Neural crest cell (in vitro differentiated cells): ENCODE measurements around the gene UBE2E1. TPM values are rescaled to one million over a fixed set of nuclear protein-coding genes. Genes with fewer than 3 reads are reported as not detected.

Source experiments
- DNase-seq: peaks from one replicate; pipeline ENCODE4 v3.0.0; 2021; ENCODE audit warnings: low read depth, mixed read lengths, low spot score
- H3K27ac Mint-ChIP-seq: one replicate; pipeline ENCODE4 v1.8.0; 2021; ENCODE audit warnings: mild to moderate bottlenecking, mixed read lengths; ENCODE audit not compliant: unreplicated experiment
- H3K27me3 Mint-ChIP-seq: 2 replicates; pipeline ENCODE4 v1.8.0; 2021; ENCODE audit warnings: low read depth, mild to moderate bottlenecking, mixed read lengths
- H3K36me3 Mint-ChIP-seq: 2 replicates; pipeline ENCODE4 v1.8.0; 2021; ENCODE audit warnings: low read depth, mild to moderate bottlenecking, mixed read lengths
- H3K4me1 Mint-ChIP-seq: 2 replicates; pipeline ENCODE4 v1.8.0; 2021; ENCODE audit warnings: mixed read lengths
- H3K4me3 Mint-ChIP-seq: one replicate; pipeline ENCODE4 v1.8.0; 2021; ENCODE audit warnings: mild to moderate bottlenecking, mixed read lengths
- H3K9me3 Mint-ChIP-seq: 2 replicates; pipeline ENCODE4 v1.8.0; 2021; ENCODE audit warnings: mixed read lengths
- total RNA-seq: library from RNA; stranded (reverse); gene quantifications from 2 replicates; pipeline ENCODE4 v1.2.1, GENCODE V29; 2021
- TF ChIP-seq, protein P1 (sequence below): fragments of 200-600 bp; sonication (generic); conservative IDR thresholded peaks from 2 replicates; pipeline ENCODE4 v1.5.0; 2021; ENCODE audit warnings: antibody characterized with exemption, mild to moderate bottlenecking

The UBE2E1 gene
- total RNA-seq, 1 donor from 2014 or later: 86.2 TPM

DNA sequence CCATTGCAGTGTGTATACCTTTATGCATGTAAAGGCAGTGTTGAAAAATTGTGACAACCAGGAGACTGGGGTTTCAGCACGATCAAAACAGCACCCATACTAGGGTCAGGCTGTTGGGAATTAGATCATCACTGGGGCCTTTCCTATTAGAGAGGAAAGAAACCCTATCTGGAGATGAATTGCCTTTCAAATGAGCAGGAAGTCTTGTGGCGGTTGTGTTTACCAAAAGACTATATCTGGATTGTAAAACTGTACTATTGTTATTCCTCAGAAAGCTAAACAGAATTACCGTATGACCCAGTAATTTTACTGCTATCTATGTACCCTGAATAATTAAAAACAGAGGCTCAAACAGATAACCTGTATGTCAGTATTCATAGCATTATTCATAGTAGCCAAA lies 10.1 kb downstream of the UBE2E1 start:
- H3K4me1 Mint-ChIP-seq: peaks cover 40% of the 10 kb centered on the region
- H3K4me3 Mint-ChIP-seq: no peak overlapping the region
- DNase-seq: no peak
- H3K27ac Mint-ChIP-seq: no peak overlapping the region
- H3K27me3 Mint-ChIP-seq: no peaks in the 10 kb centered on the region
- H3K9me3 Mint-ChIP-seq: no peaks in the 10 kb centered on the region
- peaks cover 16% of the 10 kb centered on the region for H3K36me3 Mint-ChIP-seq
- TF ChIP-seq, protein P1, sequence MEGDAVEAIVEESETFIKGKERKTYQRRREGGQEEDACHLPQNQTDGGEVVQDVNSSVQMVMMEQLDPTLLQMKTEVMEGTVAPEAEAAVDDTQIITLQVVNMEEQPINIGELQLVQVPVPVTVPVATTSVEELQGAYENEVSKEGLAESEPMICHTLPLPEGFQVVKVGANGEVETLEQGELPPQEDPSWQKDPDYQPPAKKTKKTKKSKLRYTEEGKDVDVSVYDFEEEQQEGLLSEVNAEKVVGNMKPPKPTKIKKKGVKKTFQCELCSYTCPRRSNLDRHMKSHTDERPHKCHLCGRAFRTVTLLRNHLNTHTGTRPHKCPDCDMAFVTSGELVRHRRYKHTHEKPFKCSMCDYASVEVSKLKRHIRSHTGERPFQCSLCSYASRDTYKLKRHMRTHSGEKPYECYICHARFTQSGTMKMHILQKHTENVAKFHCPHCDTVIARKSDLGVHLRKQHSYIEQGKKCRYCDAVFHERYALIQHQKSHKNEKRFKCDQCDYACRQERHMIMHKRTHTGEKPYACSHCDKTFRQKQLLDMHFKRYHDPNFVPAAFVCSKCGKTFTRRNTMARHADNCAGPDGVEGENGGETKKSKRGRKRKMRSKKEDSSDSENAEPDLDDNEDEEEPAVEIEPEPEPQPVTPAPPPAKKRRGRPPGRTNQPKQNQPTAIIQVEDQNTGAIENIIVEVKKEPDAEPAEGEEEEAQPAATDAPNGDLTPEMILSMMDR: no peak

DNA sequence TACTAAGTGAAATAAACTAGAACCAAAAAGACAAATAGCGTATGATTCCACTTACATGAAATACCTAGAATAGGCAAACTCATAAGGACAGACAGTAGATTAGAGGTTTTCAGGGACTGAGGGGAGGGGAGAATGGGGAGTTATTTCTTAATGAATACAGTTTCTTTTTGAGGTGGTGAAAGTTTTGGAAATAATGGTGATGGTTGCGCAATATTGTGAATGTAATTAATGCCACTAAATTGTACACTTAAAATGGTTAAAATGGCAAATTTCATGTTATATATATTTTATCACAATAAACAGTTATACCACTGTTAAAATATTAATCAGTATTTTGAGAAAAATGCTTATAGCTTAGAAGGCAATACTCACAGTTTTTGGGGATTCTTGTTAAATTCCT lies 11.0 kb downstream of the UBE2E1 start:
- Mint-ChIP-seq H3K27me3 (no peaks in the 10 kb centered on the region), H3K36me3 (peaks cover 13% of the 10 kb centered on the region), H3K4me1 (peaks cover 33% of the 10 kb centered on the region), H3K4me3 (no peak overlapping the region), H3K9me3 (no peaks in the 10 kb centered on the region), H3K27ac (no peak overlapping the region)
- no peak for DNase-seq
- TF ChIP-seq, protein P1: no peak

DNA sequence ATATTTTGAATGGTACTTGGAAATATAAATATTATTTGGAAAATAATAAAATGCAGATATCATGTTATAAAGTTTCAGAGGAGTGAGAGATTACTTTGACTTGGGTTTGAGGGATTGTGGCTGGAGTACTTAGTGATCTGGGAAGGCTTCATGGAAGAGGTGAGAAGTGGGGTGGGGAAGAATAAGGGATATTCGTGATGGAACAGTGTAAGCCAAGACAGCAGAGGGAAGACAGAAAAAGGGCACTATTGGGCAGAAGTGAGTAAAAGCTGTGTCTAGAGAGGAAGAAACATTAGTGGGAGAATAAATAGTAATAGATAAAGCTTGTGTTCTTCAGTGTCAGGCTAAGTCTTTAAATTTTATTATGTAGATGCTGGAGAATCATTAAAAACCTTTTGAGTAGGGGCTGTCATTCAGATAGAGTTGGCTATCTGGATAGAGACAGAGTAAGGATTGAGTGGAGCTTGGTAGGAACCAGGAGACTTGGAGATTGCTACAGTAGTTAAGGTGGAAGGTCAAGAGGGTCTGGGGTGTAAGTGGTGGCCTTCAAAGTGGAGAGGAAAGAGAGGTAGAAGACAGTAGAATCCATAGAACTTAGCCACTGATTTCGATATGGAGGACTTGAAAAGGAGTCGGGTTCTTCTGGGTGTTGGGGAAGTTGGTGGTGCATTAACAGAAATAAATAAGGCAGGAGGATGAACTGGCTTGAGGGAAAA lies 11.9 kb downstream of the UBE2E1 start:
- TF ChIP-seq, protein P1: no peak
- Mint-ChIP-seq H3K27me3 (no peaks in the 10 kb centered on the region), H3K4me1 (peaks cover 29% of the 10 kb centered on the region), H3K27ac (no peak overlapping the region), H3K9me3 (no peaks in the 10 kb centered on the region), H3K4me3 (no peak overlapping the region), H3K36me3 (peaks cover 10% of the 10 kb centered on the region)
- no peak for DNase-seq

DNA sequence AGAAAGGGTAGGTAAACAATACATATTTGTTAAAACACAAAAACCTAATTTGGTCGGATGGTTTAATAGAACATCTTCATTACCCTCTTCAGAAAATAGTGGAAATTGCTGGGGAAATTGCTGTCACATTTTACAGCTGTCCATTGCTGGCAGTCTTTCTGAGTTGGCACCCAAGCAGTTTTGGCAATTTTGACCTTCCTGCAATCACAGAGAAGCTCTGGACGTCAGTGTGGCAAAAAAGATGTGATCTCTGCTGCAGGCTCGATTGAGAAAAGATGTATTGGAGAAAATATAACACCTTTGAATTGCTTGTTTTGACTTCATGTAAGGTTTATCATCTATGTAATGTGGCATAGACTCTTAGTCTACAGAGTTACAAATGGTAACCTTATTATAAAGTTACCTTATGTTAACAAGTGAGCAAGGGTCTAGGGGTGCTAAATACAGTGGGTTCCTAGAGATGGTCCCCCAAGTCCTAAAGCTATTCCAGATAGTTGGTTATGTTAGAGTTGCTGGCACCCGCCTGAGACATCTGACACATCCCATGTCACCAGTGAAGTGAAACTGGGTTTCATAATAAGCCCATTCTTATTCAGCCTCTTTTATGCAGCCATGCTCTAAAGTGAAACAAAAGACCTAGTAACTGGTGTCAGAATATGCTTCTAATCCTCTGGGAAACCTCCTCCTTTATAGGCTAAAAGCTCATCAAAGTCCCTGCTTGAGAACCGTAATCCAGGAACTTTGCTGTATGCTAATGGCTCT lies 14.0 kb downstream of the UBE2E1 start:
- Mint-ChIP-seq H3K4me3 (no peak overlapping the region), H3K36me3 (peaks cover 10% of the 10 kb centered on the region), H3K27ac (no peak overlapping the region), H3K4me1 (peaks cover 29% of the 10 kb centered on the region), H3K9me3 (no peaks in the 10 kb centered on the region), H3K27me3 (no peaks in the 10 kb centered on the region)
- TF ChIP-seq, protein P1: no peak
- DNase-seq: no peak

DNA sequence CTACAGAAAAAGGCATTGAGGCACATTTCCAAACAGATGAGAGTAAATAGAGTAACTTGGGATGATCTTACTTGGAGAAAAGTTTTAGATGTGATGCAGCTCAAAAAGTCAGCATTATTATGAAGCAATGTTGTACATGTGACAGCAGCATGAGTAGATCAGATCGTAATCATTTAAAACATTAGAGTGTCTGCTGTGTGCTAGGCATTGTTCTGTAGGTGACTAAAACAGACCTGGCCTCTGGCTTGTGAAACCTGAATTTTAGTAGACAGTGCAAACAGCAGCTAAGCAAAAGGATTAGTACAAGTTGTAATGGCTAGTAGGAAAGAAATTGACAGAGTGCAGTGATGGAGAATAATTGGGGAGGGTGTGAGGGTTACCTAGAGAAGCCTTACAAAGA lies 15.1 kb downstream of the UBE2E1 start:
- no peak for DNase-seq
- Mint-ChIP-seq H3K9me3 (no peaks in the 10 kb centered on the region), H3K27me3 (no peaks in the 10 kb centered on the region), H3K4me1 (peaks cover 25% of the 10 kb centered on the region), H3K36me3 (peaks cover 10% of the 10 kb centered on the region), H3K27ac (no peak overlapping the region), H3K4me3 (no peak overlapping the region)
- TF ChIP-seq, protein P1: no peak
